Hair follicle dermal papilla cell (primary cell): ENCODE measurements around the gene KREMEN2. TPM values are rescaled to one million over a fixed set of nuclear protein-coding genes. Genes with fewer than 3 reads are reported as not detected.

Source experiments
- small RNA-seq: library from RNA; depleted of rRNA; stranded (forward); fragments of <200 nt; gene quantifications from one replicate; pipeline ENCODE3, GENCODE V24; 2012
- total RNA-seq: library from RNA; depleted of rRNA; stranded (reverse); fragments of >200 nt; gene quantifications from 2 replicates; pipeline ENCODE4 v1.2.3, GENCODE V29; 2012

KREMEN2 gene, protein sequence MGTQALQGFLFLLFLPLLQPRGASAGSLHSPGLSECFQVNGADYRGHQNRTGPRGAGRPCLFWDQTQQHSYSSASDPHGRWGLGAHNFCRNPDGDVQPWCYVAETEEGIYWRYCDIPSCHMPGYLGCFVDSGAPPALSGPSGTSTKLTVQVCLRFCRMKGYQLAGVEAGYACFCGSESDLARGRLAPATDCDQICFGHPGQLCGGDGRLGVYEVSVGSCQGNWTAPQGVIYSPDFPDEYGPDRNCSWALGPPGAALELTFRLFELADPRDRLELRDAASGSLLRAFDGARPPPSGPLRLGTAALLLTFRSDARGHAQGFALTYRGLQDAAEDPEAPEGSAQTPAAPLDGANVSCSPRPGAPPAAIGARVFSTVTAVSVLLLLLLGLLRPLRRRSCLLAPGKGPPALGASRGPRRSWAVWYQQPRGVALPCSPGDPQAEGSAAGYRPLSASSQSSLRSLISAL
- not detected in 2 replicates for total RNA-seq

DNA sequence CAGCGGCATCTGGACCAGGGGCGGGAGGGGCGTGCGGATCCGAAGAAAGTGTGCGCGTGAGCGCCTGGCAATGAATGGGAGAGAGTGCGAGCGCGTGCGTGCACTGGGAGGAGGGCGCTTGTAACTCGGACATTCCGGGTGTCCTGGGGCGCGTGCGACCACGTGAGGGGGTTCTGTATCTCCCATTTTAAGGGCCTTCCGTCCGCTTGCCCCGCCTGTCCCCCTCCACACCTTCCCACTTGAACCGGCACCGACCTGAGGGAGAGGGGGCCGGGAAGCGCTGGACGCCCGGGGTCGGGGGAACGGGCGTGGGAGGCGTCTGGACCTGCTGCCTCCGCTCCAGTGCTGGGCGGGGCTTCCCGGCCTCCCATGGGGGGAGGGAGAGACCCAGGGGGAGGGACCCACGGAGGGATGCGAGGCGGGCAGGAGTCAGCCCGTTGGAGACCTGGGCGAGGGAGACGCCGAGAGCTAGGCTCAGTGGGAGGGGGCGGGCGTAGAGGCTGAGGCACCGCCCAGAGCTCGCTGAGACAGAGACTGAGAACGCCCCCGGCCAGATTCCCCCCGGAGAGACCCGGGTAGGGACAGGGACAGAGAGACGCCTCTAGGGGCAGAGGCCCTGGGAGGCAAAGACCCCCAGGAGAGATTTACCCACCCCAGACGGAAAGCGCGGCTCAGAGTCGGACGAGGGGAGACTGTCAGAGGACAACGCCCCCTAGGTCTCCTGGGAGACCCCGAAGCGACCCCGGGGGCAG is at the start of gene KREMEN2:
TSS of gene KREMEN2 (plus strand) at position 553 of the 752 bp plus-strand sequence. CDS start 246 bp downstream, outside the sequence.

GRCh38 chr16:2968738-2969544 is 4.9 kb downstream of the KREMEN2 start, which contains the start of gene PAQR4:
PAQR4 (plus strand) TSS chr16:2969348; CDS start chr16:2969675, 327 bp downstream.

DNA sequence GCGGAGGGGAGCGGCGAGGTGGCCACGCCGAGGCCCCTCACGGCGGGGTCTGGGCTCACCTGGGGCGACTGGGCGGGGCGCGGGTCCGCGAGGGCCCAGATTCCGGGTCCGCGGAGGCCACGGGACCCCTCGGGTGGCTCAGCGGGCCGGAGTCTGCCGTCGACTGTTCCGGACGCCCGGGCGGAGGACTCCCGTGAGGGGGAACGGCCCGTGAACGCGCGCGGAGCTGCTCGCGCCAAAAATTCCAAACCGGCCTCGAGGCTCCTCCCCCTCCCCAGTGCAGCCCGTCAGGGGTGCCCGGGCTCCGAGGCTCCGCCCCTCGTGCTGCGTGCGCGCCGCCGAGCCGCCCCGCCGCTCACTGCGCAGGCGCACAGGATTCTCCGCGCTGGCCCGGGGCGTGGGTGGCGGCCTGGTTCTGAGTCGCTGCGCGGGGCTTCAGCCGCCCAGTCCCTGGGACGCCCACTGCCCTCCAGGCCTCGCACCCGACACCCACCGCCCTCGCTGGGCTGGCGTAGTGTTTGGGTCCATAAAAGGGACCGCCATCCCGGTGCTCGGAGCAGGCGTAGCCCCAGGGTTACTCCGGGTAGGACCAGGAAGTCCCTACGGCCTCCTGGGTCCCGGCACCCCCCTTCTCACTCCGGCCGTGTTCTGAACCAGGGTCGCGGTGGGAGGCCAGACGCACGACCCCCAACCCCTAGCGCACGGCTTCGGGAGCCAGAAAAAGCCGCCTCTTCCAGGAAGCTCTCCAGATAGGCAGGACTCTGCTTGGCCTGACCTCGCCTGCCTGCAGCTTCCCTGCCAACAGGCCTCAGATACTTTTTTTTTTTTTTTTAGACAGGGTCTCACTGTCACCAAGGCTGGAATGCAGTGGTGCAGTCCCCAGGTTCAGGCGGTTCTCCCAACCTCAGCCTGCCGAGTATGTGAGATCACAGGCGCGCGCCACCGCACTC is 16.4 kb downstream of the KREMEN2 start, which contains the start of gene PKMYT1:
TSS of gene PKMYT1 (minus strand) at position 220 of the 950 bp plus-strand sequence. CDS start 789 bp downstream, outside the sequence.

DNA sequence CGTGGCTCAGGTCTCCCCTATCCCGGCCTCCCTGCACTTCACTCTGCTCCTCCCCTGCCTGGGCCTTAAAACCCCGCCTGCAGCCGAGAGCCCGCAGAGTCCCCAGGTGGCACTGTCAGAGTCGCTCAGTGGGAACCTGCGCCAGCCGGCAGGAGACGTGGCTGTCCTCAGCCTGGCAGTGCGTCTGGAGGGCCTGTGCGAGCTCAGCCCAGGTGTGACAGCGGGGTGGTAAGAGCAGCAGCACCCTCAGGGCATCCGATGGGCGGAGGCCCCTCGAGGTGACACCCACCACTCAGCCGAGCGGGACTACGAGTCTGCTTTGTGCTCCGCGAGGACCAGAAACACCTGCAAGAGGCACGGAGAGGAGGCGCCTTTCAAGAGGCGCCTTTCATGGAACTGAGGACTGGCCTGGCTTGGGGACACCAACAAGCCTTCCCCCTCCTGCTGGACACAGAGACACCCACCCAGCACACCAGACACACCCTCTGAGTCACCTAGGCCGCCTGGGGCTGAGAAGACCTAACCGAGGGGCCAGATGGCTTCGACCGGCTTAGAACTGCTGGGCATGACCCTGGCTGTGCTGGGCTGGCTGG is 48.8 kb downstream of the KREMEN2 start, which contains the start of gene CLDN9:
TSS of gene CLDN9 (plus strand) at position 96 of the 593 bp plus-strand sequence. CDS start at position 536, 440 bp downstream.

Small RNA genes within 50 kb of the gene (small RNA-seq; reads per million reads assigned to genes)
- gene LINC00514, result not detected

Other genes starting within 250 kb of the KREMEN2 start
- 1.8 and 1.9 TPM in 2 replicates for gene PRSS27, start 244.1 kb upstream of the KREMEN2 start, total RNA-seq
- gene SRRM2, start 211.6 kb upstream of the KREMEN2 start, total RNA-seq, result 76.7 and 80.9 TPM in 2 replicates
- gene ELOB, start 187.0 kb upstream of the KREMEN2 start, total RNA-seq, result 177 and 362 TPM in 2 replicates
- not detected in 2 replicates for gene PRSS33, start 176.7 kb upstream of the KREMEN2 start, total RNA-seq
- not detected in 2 replicates for gene PRSS41, start 165.8 kb upstream of the KREMEN2 start, total RNA-seq
- gene PRSS21, start 147.0 kb upstream of the KREMEN2 start, total RNA-seq, result 0.49 TPM in 1 of 2 replicates, not detected in the other
- gene ZG16B, start 134.0 kb upstream of the KREMEN2 start, total RNA-seq, result not detected in 2 replicates
- not detected in 2 replicates for gene PRSS22, start 106.1 kb upstream of the KREMEN2 start, total RNA-seq
- gene FLYWCH2, start 81.1 kb upstream of the KREMEN2 start, total RNA-seq, result 45.9 and 60.1 TPM in 2 replicates
- 33.8 and 34.7 TPM in 2 replicates for gene FLYWCH1, start 52.3 kb upstream of the KREMEN2 start, total RNA-seq
- 2.6 and 3.3 TPM in 2 replicates for gene PAQR4, start 5.1 kb downstream of the KREMEN2 start, total RNA-seq
- gene PKMYT1, start 16.2 kb downstream of the KREMEN2 start, total RNA-seq, result 1.9 and 2.2 TPM in 2 replicates
- gene CLDN9, start 48.6 kb downstream of the KREMEN2 start, total RNA-seq, result not detected in 2 replicates
- 0.12 and 0.16 TPM in 2 replicates for gene CLDN6, start 53.9 kb downstream of the KREMEN2 start, total RNA-seq
- gene TNFRSF12A, start 56.1 kb downstream of the KREMEN2 start, total RNA-seq, result 189 and 267 TPM in 2 replicates
- 36.1 and 43.3 TPM in 2 replicates for gene HCFC1R1, start 59.7 kb downstream of the KREMEN2 start, total RNA-seq
- gene THOC6, start 59.8 kb downstream of the KREMEN2 start, total RNA-seq, result 32.0 and 35.0 TPM in 2 replicates
- gene BICDL2, start 72.7 kb downstream of the KREMEN2 start, total RNA-seq, result not detected in 2 replicates
- 0.12 and 0.16 TPM in 2 replicates for gene MMP25, start 82.3 kb downstream of the KREMEN2 start, total RNA-seq
- 0.36 and 3.4 TPM in 2 replicates for gene IL32, start 101.4 kb downstream of the KREMEN2 start, total RNA-seq
- gene ZSCAN10, start 135.0 kb downstream of the KREMEN2 start, total RNA-seq, result not detected in 2 replicates
- gene ZNF205, start 148.3 kb downstream of the KREMEN2 start, total RNA-seq, result 19.8 and 21.1 TPM in 2 replicates
- gene ZNF213, start 170.8 kb downstream of the KREMEN2 start, total RNA-seq, result 10.1 and 11.7 TPM in 2 replicates
- not detected in 2 replicates for gene OR1F1, start 223.9 kb downstream of the KREMEN2 start, total RNA-seq